Stimulated activated memory B cell treated with anti-CD40 and anti-IgM and Interleukin-4, amounts not matched to agents 10 μg/mL and 1 μg/mL and 100 μg/mL, for 72 hours (primary cell): ENCODE results near the gene CALML3.

Experiments used
- ATAC-seq: fragments of 150-1000 bp; cut with Tn5 transposase; 2 replicates; pipeline ENCODE4 v1.10.0; 2021
- H3K27ac Mint-ChIP-seq: one replicate; pipeline ENCODE4 v1.8.0; 2022; ENCODE audit warnings: mild to moderate bottlenecking, mixed read lengths
- H3K27me3 Mint-ChIP-seq: one replicate; pipeline ENCODE4 v1.8.0; 2022; ENCODE audit warnings: mixed read lengths
- H3K36me3 Mint-ChIP-seq: one replicate; pipeline ENCODE4 v1.8.0; 2022; ENCODE audit warnings: mixed read lengths
- H3K4me1 Mint-ChIP-seq: one replicate; pipeline ENCODE4 v1.8.0; 2022; ENCODE audit warnings: mixed read lengths
- H3K4me3 Mint-ChIP-seq: one replicate; pipeline ENCODE4 v1.8.0; 2022; ENCODE audit warnings: mild to moderate bottlenecking, moderate library complexity, mixed read lengths
- H3K9me3 Mint-ChIP-seq: one replicate; pipeline ENCODE4 v1.8.0; 2022; ENCODE audit warnings: mixed read lengths

The CALML3 gene

DNA sequence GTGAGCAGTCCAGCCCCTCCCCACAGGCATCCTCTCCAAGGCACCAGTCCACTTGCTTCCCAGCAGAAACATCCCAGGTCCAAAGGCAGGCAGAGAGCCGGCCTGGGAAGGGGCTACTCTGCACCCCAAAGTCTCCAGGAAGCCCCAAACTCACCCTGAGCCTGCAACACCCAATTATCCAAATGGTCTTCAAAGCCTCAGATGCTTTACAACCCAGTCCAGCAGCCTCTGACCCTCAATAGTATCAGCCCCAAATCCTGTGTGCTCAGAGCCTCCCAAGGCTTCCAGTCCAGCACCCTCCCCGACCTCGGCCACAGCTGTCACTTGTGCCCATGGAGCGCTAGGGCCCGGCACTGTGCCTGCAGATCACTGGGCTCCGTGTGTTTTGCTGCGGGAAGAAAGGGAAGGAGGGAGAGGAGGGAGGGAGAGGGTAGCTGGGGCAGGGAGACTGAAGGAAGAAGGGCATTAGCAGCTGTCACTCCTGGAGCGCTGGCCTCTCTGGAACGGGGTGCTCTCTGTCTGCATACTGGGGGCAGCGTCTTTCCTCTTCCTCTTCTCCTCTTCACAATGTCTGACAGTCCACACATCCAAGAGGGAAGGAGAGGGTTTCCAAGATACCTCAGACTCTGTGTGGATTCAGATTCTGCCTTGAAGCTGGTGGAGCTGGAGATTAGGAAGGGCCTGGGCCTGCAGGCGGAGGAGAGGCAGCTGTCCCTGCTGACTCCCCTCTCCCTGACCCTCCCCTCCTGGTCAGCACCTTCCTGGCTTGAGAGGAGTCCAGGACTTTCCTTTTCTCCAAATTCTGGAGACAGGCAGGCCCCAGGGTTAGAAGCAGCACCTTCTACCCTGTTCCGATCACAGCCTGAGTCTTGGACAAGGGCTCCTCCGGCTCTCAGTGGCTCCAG lies 38.6 kb upstream of the CALML3 start:
- Mint-ChIP-seq H3K36me3 (no peaks in the 10 kb centered on the region), H3K4me1 (peaks cover 18% of the 10 kb centered on the region), H3K9me3 (no peaks in the 10 kb centered on the region), H3K27ac (no peak overlapping the region), H3K4me3 (no peak overlapping the region), H3K27me3 (peaks cover 58% of the 10 kb centered on the region)
- ATAC-seq = no peak

DNA sequence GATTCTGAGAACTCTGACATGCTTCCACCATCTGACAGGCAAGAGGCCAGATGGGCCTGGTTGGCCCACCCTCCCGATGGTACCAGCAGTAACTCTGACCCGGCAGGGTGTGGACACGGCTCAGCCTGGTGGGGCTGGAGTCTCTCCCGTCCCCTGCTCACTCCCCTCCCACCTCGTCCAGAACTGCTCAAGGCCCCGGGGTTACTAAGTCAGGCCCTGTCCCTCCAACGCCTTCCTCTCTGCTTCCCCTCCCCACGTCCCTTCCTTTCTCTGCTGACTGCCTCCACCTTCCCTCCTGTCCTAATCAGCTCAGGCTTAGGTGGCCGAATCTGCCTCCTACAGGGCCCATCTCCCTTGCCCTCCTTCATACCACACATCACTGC lies 37.9 kb upstream of the CALML3 start:
- Mint-ChIP-seq H3K9me3 (no peaks in the 10 kb centered on the region), H3K27ac (no peak overlapping the region), H3K4me1 (peaks cover 24% of the 10 kb centered on the region), H3K36me3 (no peaks in the 10 kb centered on the region), H3K4me3 (no peak overlapping the region), H3K27me3 (peaks cover 56% of the 10 kb centered on the region)
- no peak for ATAC-seq

DNA sequence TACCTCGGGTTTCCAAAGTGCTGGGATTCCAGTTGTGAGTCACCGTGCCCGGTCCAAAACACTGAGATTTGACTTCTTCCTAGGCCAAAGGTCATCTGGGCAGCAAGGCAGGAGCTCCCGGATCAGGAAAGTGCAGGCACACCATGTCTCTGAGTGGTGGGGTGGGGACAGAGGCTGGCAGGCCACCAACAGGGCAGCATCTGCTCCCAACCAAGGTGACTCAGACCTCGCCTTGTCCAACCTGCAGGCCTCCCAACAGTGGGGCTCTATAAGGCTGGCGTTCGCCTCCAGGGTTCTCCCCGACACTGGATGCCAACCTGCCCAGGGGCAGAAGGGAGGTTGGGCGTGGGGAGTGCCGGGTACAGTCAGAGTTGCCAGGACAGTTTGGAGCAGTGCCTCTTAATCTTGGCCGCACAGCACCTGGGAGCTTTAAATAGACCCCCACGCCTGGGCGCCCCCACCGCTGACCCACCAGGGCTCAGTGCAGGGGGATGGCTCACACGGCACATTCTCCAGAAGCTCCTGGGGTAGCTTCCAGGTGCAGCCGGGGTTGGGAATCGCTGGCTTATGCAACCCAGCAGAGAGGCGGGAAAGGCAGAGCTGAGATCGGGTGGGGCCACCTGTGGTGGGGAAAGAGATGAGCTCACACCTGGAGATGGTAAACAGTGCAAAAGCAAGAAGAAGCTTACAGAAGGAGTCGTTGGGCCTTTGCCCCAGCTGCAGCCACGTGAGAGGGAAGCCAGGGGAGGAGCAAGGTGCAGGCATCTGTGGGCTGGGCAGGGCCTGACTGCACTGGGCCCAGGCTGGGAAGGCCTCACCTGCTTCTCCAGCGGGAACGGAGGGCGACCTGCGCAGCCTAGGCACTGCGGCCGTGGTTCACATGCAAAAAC lies 36.2 kb upstream of the CALML3 start:
- no peak for ATAC-seq
- Mint-ChIP-seq H3K27me3 (peaks cover 42% of the 10 kb centered on the region), H3K4me3 (no peak overlapping the region), H3K4me1 (peaks cover 24% of the 10 kb centered on the region), H3K27ac (no peak overlapping the region), H3K36me3 (no peaks in the 10 kb centered on the region), H3K9me3 (peaks cover 3% of the 10 kb centered on the region)

DNA sequence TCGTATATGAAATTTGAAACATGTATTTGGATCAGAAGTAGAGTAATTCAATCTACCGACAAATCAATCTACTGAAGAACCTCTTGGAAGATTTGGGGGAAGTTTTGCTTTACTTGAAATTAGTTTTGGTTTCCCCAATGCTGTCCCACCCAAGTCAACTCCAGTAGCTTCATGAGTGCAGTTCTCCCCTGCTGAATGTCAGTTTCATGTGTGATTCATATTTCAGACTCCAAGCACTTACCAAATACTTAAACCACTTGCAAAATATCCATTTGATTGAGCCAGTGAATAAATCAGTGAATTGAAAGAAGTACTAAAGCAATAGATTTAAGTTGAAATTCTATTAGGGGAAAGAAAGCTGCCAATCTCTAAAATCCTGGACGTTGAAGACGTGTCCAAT lies 34.7 kb upstream of the CALML3 start:
- peaks cover 3% of the 10 kb centered on the region for H3K9me3 Mint-ChIP-seq
- peaks cover 39% of the 10 kb centered on the region for H3K27me3 Mint-ChIP-seq
- H3K4me3 Mint-ChIP-seq = no peak overlapping the region
- H3K4me1 Mint-ChIP-seq = peaks cover 24% of the 10 kb centered on the region
- H3K36me3 Mint-ChIP-seq = no peaks in the 10 kb centered on the region
- no peak overlapping the region for H3K27ac Mint-ChIP-seq
- no peak for ATAC-seq

- H3K9me3 Mint-ChIP-seq = peaks cover 3% of the 10 kb centered on the region
- no peak overlapping the region for H3K27ac Mint-ChIP-seq
- peaks cover 24% of the 10 kb centered on the region for H3K4me1 Mint-ChIP-seq
- no peaks in the 10 kb centered on the region for H3K36me3 Mint-ChIP-seq
- ATAC-seq = peak; percentile 73
- peak overlapping the region; percentile 18 for H3K4me3 Mint-ChIP-seq
- H3K27me3 Mint-ChIP-seq = peaks cover 30% of the 10 kb centered on the region
Measured at GRCh38 chr10:5490698-5491464, 33.9 kb upstream of the CALML3 start.

DNA sequence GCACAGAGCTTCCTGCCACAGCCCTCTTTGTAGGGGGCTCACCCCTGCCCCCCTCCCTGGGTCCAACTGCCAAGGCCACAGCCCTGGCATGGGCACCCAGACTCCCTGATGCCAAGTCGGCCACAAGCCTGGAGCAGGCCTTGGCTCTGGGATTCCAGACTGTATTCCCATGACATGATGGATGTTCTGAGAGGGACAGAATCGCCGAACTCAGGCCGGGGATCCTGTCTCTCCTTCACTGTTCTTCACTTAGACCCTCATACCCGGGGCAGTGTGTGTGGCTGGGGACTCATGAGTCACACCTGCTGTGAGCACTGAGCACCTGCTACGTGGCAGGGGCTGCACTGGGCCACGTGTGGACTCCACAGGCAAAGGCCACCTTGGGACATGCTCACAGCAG lies 33.3 kb upstream of the CALML3 start:
- H3K36me3 Mint-ChIP-seq = no peaks in the 10 kb centered on the region
- H3K4me1 Mint-ChIP-seq = peaks cover 24% of the 10 kb centered on the region
- ATAC-seq = no peak

GRCh38 chr10:5492322-5492855 lies 32.4 kb upstream of the CALML3 start:
- H3K27me3 Mint-ChIP-seq = peaks cover 15% of the 10 kb centered on the region

More for the DNA sequence above, 33.3 kb upstream of the CALML3 start:
- Mint-ChIP-seq H3K9me3 (peaks cover 3% of the 10 kb centered on the region), H3K27ac (no peak overlapping the region), H3K4me3 (no peak overlapping the region), H3K27me3 (peaks cover 24% of the 10 kb centered on the region)

DNA sequence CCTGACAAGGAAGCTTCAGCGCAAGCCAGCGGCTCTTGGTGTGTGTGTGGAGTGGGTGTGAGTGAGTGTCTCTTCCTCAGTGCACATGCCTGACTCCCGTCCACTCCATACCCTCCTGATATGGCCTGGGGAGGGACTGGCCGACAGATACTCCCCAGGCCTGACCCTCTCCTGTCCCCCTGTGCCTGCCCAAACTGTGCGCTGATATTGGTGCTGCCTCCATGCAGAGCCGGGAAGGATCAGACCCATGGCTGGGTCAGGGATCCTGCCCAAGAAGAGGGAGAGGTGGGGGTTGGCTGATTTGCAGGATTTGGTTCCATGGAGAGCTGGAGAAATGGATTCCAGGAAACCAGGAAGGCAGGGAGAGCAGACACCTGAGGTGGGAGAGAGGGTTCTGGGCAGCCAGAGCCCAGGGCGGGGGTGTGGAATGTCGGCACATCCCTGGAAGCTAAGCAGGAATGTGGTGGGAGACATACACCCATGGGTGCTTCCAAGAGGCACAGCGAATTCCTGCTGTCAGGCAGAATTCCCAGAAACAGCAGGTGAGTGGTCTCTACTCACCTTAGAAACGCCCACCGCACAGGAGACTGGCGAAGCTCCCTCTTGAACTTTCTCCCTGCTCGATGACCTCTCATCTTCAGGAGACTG lies 31.7 kb upstream of the CALML3 start:
- Mint-ChIP-seq H3K9me3 (peaks cover 3% of the 10 kb centered on the region), H3K36me3 (no peaks in the 10 kb centered on the region), H3K27me3 (peaks cover 9% of the 10 kb centered on the region), H3K27ac (no peak overlapping the region), H3K4me3 (no peak overlapping the region), H3K4me1 (peaks cover 24% of the 10 kb centered on the region)
- no peak for ATAC-seq

More at GRCh38 chr10:5492322-5492855, 32.4 kb upstream of the CALML3 start:
- ATAC-seq = no peak
- peaks cover 24% of the 10 kb centered on the region for H3K4me1 Mint-ChIP-seq
- no peaks in the 10 kb centered on the region for H3K36me3 Mint-ChIP-seq
- H3K9me3 Mint-ChIP-seq = peaks cover 3% of the 10 kb centered on the region
- no peak overlapping the region for H3K4me3 Mint-ChIP-seq
- no peak overlapping the region for H3K27ac Mint-ChIP-seq

DNA sequence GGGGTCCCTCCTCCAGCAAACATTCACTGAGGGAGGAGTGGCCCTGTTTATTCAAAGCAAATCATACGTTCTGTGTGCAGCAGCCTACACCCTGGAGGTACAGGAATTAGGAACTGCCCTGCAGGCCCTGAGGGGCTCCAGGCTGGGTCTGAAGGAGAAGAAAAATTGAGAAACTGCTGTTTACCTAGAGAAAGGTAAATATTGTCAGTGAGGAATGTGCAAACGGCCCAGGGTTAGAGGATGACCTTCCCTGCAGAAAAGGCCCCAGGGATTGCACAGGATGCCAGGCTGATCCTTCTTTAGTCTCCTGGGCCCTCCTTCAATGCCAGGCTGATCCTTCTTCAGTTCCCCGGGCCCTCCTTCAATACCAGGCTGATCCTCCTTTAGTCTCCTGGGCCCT lies 31.1 kb upstream of the CALML3 start:
- Mint-ChIP-seq H3K4me3 (no peak overlapping the region), H3K27ac (no peak overlapping the region), H3K36me3 (no peaks in the 10 kb centered on the region), H3K27me3 (peaks cover 2% of the 10 kb centered on the region), H3K4me1 (peaks cover 24% of the 10 kb centered on the region), H3K9me3 (peaks cover 3% of the 10 kb centered on the region)
- no peak for ATAC-seq

GRCh38 chr10:5494611-5495010 lies 30.1 kb upstream of the CALML3 start:
- H3K4me1 Mint-ChIP-seq = peaks cover 22% of the 10 kb centered on the region
- H3K4me3 Mint-ChIP-seq = no peak overlapping the region
- no peaks in the 10 kb centered on the region for H3K27me3 Mint-ChIP-seq
- no peak for ATAC-seq
- no peak overlapping the region for H3K27ac Mint-ChIP-seq
- peaks cover 3% of the 10 kb centered on the region for H3K9me3 Mint-ChIP-seq
- H3K36me3 Mint-ChIP-seq = no peaks in the 10 kb centered on the region

DNA sequence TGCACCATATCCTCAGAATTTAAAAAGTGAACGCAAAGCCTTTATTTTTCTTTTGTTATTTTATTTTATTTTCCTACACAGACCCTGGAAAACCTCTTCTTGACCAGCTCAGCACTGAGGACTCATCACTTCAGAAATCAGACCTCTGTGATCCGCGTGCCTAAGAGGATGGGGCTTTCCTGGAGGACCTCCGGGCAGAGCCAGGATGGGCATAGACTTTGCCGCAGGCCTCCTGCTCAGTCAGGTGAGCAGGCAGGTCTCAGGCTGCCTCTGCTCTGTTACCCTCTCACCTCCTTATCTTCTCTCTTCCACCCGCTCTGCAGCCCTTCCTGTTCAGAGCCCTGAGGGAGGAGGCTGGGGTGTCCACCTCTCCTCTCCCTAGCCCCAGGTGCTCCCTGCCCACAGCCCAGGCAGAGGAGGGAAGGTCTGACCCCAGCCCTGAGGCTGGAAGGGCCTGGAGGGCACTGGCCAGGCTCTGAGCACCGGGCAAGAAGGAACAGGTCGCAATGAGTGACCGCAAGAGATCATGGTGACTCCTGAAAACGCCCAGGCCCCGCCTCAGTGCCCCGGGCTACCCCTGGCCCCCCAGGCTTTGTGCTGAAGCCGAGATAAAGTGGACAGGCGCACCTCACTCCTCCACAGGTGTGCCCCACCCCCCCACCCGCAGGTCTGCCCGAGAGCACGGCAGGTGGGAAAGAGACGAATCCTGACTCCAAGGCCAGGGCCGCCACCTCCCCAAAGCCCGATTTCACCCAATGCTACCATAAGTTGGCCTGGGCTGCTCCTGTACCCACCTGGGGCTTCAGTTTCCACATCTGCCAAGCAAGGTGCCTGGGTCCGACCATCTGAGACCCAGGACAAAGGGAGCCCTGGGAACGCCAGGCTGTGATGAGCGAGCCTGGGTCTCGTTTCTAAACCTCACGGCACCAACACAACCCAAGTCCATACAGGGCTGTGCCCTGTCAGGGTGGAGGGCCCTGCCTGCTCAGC lies 28.2 kb upstream of the CALML3 start:
- peaks cover 2% of the 10 kb centered on the region for H3K4me1 Mint-ChIP-seq
- H3K36me3 Mint-ChIP-seq = no peaks in the 10 kb centered on the region
- peaks cover 9% of the 10 kb centered on the region for H3K27me3 Mint-ChIP-seq
- H3K9me3 Mint-ChIP-seq = peaks cover 3% of the 10 kb centered on the region
- ATAC-seq = no peak
- no peak overlapping the region for H3K4me3 Mint-ChIP-seq
- H3K27ac Mint-ChIP-seq = no peak overlapping the region

GRCh38 chr10:5497289-5497688 lies 27.5 kb upstream of the CALML3 start:
- H3K9me3 Mint-ChIP-seq = peaks cover 3% of the 10 kb centered on the region
- no peak overlapping the region for H3K27ac Mint-ChIP-seq
- H3K4me1 Mint-ChIP-seq = no peaks in the 10 kb centered on the region
- no peak for ATAC-seq
- H3K4me3 Mint-ChIP-seq = no peak overlapping the region
- H3K27me3 Mint-ChIP-seq = peaks cover 9% of the 10 kb centered on the region
- no peaks in the 10 kb centered on the region for H3K36me3 Mint-ChIP-seq

DNA sequence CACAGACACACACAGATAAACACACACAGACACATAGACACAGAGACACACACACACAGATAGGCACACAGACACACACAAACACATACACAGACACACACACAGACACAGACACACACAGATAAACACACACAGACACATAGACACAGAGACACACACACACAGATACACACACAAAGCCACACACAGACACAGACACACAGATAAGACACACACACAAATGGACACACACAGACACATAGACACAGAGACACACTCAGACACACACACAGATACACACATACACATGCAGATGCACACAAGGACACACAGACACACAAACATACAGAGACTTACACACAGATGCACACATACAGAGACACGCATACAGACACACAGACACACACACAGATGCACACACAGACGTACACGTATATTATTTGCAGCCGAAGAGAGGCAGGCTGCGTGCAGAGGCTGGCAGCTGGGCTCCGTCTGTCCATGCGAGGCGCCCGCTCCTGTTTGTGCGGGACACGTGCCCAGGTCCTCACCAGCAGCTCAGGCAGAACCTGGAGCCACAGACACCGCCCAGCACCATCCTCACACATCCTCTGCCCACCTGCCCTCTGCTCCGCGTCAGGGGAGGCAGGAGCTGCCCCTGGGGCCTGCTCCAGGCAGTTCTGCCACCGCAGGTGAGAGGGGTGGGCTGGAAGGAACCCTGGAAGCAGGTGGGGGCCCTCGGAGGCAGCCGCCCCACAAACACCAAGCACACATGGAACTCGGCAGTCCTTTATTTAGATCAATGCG lies 26.6 kb upstream of the CALML3 start:
- H3K4me1 Mint-ChIP-seq = no peaks in the 10 kb centered on the region
- H3K36me3 Mint-ChIP-seq = no peaks in the 10 kb centered on the region
- H3K27me3 Mint-ChIP-seq = peaks cover 18% of the 10 kb centered on the region
- H3K4me3 Mint-ChIP-seq = no peak overlapping the region
- no peak for ATAC-seq
- H3K27ac Mint-ChIP-seq = no peak overlapping the region
- no peaks in the 10 kb centered on the region for H3K9me3 Mint-ChIP-seq
